Left lobe of liver (tissue), 2 donors: ENCODE measurements around the gene ATP8B1. TPM values are rescaled to one million over a fixed set of nuclear protein-coding genes. Genes with fewer than 3 reads are reported as not detected.
A peak's percentile ranks its signal among the peaks of the same experiment; 100 is the strongest.
"Not testable (repeated sequence)": the region's sequence is repeated elsewhere in the genome, so short reads cannot be mapped to it uniquely, and the experiment has no call there.

Experiments
- ATAC-seq: fragments of 200-7000 bp; cut with Tn5 transposase; one replicate; pipeline ENCODE4 v1.9.1; 2020; ENCODE audit warnings: mild to moderate bottlenecking, moderate library complexity
- DNase-seq: peaks from one replicate; pipeline ENCODE4 v3.0.0-alpha.2; 2020; ENCODE audit warnings: low spot score
- total RNA-seq: library from RNA; stranded (reverse); gene quantifications from one replicate; pipeline ENCODE4 v1.2.1, GENCODE V29; 2021
- donor health status: DM: no; HTN: no; CAD: no; lungs with moderate emphysema.
- donor health status: DM: no; HTN: yes; CAD: no.

The ATP8B1 gene
- 12.1 TPM for total RNA-seq

DNA sequence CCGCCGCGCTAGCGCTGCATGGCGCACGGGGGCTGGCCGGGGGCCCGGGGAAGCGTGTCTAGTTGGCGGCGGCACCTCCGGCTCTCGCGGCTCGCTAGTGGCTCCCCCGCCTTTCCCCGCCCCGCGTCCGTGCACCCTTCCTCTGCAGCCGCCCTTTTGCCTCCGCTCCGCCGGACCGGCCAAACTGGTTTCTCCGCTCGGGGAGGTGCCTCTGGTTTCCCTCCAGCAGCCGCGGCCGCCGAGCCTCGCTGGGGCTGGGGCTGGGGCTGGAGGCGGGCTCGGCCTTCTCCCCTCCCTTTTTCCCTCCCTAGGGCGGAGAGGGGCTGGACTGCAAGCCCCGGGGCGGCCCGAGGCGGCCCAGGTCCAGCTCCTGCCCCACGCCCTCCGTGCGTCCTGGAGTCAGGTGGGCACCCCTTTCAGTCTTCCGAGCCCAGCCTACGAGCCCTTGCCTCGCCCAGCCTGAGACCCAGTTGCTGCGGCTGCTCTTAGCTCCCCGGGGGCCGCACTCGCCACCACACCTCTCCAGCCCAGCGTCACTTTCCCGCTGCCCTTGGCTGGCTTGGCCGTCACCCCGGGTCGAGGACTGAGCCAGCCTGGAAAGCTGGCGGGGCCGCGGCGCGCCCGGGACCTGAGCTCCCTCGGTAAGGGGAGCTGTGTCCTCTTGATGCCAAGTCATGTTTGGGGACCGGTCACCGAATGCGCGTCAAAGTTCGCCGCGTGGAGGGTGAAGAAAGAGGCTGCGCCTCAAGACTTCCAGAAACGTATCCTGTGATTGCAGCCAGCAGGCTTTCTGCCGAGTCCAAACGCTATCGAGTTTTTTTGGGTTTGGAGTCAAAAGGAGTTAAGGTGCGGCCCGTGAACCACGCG, at the start of gene ATP8B1:
TSS of gene ATP8B1 (minus strand) at position 213 of the 867 bp plus-strand sequence. CDS start 71,508 bp downstream, outside the sequence.
- ATAC-seq, result peak; percentile 89
- DNase-seq, result peak; percentile 97

DNA sequence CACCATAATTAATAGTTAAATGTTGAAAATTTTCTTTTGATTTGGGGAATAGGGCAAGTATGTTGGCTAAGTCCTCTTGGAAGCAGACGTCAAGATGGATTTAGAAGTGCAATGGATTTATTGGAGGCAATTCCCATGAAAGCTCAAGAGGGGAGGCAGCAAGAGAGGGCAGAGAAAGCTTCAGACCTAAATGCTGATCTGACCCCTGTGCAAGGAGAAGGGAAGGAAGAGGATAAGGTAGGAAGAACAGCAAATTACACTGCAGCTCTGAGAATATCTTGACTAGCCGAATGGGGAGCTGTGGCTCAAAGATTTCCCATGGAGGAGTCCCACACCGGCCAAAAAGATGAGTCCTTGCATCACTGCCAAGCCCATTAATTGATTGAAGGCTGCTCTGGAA, 46.9 kb upstream of the ATP8B1 start:
- ATAC-seq (no peak), DNase-seq (no peak)

- ATAC-seq, DNase-seq: not testable (repeated sequence)
Observed at GRCh38 chr18:57848374-57848773, 45.3 kb upstream of the ATP8B1 start.

DNA sequence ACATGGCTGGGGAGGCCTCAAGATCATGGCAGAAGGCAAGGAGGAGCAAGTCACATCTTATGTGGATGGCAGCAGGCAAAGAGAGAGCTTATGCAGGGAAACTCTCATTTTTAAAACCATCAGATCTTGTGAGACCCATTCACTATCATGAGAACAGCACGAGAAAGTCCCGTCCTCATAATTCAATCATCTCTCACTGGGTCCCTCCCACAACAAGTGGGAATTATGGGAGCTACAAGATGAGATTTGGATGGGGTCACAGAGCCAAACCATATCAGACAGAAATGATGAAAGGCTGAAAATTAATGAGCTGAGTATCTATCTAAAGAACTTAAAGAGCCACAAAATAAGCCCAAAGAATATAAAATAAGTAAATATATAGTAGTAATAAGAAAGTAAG, 44.3 kb upstream of the ATP8B1 start:
- ATAC-seq, DNase-seq: not testable (repeated sequence)

GRCh38 chr18:57846258-57846657, 43.1 kb upstream of the ATP8B1 start:
- no peak for DNase-seq
- ATAC-seq, result no peak

GRCh38 chr18:57845605-57846074, 42.5 kb upstream of the ATP8B1 start:
- ATAC-seq (no peak), DNase-seq (no peak)

DNA sequence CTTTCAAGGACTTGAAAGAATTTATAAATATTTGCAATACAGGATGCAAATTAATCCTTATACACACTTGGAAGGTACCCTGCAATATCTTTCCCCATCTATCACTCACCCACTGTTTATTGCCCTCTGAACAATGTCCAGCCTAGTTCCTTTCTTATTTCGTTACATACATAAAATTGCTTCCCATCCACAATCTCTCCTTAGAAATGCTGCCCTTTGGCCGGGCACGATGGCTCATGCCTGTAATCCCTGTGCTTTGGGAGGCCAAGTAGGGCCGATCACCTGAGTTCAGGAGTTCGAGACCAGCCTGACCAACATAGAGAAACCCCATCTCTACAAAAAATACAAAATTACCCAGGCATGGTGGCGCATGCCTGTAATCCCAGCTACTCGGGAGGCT, 41.2 kb upstream of the ATP8B1 start:
- no peak for ATAC-seq
- DNase-seq, result no peak

GRCh38 chr18:57843386-57843785, 40.3 kb upstream of the ATP8B1 start:
- DNase-seq (no peak), ATAC-seq (no peak)

DNA sequence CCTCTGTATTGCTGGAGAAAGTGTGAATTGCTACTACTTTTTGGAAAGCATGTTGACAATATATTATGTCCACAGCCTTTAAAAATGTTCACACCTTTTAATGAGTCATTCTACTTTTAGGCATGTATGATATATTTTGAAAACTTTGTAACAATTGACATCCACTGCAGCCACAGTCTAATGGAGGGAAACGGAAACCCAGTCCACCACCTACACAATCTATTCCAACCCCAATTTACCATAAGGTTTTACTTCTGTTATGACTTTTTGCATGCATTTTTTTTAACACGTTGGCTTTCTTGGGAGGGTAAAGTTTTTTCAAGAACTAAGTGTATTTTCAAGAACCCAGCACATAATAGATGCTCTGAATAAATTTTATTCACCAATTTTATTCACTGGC, 38.5 kb upstream of the ATP8B1 start:
- DNase-seq (no peak), ATAC-seq (no peak)

DNA sequence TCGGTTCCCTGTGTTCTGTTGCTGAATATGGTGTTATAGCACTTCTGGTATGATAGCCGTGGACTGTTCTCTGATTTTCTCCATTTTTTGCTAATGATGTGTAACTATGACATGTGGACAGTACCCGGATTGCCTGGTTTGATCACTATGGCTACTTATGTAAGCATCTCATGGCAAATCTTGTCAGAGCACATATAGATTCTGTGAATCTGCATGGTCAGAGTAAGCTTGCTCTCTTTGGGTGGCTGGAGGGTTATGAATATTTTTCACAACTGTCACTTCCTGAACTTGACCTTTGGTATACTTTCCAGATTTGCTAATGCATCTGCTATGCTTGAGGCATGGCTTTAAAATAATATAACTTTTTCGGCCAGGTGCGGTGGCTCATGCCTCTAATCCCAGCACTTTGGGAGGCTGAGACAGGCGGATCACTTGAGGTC, 36.8 kb upstream of the ATP8B1 start:
- DNase-seq, result no peak
- no peak for ATAC-seq

DNA sequence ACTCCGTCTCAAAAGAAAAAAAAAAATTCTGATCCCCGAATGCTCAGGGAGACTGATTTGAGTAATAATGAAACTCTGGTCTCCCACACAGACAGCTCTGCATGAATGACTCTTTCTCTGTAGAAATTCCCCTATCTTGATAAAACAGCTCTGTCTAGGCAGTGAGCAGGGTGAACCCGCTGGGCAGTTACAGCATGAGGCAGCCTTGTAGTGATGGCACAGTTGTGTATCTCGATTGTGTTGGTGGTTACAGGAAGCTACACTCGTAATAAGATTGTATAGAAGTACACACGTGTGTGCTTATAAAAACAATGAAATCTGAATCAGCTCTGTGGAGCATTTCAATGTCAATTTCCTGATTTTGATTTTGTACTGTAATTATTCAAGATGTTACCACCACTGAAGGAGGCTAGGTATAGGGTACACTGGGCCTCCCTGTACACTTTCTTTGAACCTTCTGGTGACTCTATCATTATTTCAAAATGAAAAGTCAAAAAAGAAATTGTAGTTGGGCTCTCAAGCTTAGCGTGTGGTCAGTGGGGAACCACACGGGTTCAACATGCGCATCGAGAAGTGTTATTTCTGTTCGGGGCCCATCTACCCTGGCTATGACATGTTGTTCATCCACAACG, 34.9 kb upstream of the ATP8B1 start:
- no peak for ATAC-seq
- DNase-seq, result no peak

DNA sequence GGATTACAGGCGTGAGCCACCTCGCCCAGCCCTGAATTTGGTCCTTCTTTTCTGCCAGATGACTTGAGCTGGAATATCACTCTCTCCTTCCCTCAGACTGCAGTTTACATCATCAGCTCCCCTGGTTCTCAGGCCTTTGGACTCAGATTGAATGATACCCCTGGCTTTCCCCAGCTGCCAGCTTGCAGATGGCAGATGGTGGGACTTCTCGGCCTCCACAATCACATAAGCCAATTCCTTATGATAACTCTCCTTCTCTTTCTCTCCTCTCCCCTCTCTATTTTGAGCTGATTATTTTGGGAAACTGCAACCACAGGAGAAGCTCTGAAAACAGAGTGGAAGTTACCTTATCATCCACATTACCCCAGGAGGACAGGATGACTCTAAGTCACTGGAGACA, 33.4 kb upstream of the ATP8B1 start:
- no peak for DNase-seq
- no peak for ATAC-seq

DNA sequence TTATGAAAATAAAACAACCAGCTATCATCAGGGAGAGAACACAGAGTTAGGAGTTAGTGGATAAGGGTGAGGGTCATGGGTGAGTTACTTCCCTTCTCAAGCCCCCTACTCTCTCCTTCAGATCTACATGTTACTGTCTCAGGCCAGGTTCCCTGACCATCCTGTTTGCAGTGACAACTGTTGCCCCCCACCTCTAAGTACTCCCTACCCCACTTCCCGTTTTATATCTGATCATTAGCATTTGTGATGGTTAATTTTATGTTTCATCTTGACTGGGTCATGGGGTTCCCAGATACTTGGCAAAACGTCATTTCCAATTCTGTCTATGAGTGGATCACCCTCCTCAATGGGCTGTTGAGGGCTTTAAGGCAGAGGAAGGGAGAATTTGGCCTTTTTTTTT, 32.8 kb upstream of the ATP8B1 start:
- DNase-seq (no peak), ATAC-seq (no peak)

- DNase-seq (no peak), ATAC-seq (no peak)
Observed at GRCh38 chr18:57834616-57835015, 31.5 kb upstream of the ATP8B1 start.

- ATAC-seq (peak; percentile 68), DNase-seq (no peak)
Observed at GRCh38 chr18:57833441-57834101, 30.5 kb upstream of the ATP8B1 start.

DNA sequence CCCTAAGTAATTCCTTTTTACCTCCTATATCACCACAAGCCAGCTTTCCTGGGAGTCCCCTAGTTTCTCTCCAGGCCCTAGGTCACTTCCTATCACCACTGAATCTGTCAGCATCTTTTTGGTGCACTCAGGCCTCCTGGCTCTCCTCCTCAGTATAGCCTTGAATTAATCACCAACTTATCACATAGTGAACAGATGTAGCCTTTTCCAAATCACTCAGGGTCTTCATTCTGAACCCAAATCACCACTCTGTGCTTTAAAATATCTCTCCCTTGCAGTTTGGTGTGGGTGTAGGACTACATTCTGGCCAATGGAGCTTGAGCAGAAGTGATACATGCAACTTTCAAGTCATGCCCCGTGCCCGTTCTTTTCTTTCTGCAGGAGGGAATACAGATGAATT, 29.6 kb upstream of the ATP8B1 start:
- DNase-seq, result no peak
- no peak for ATAC-seq

DNA sequence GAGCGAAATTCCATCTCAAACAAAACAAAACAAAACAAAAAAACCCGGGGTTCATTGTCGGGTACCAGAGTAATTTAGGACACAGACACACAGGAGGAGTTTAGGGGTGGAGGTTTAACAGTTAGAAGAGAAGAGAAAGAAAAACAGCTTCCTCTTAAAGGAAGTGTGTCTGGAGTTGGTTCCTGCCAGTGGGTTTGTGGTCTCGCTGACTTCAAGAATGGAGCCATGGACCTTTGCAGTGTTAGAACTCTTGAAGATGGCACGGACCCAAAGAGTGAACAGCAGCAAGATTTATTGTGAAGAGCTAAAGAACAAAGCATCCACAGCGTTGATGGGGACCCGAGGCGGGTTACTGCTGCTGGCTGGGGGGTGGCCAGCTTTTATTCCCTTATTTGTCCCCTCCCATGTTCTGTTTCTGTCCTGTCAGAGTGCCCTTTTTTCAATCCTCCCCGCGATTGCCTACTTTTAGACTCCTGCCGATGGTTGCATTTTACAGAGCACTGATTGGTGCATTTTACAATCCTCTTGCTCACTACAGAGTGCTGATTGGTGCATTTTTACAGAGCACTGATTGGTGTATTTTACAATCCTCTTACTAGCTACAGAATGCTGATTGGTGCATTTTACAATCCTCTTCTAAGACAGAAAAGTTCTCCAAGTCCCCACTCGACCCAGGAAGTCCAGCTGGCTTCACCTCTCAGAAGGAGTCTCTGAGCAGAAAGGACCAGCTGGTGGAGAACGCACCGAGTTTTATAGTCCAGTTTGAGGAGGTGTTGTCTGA, 28.7 kb upstream of the ATP8B1 start:
- no peak for DNase-seq
- no peak for ATAC-seq

- DNase-seq, result no peak
- ATAC-seq, result no peak
Observed at GRCh38 chr18:57827646-57828045, 24.5 kb upstream of the ATP8B1 start.

DNA sequence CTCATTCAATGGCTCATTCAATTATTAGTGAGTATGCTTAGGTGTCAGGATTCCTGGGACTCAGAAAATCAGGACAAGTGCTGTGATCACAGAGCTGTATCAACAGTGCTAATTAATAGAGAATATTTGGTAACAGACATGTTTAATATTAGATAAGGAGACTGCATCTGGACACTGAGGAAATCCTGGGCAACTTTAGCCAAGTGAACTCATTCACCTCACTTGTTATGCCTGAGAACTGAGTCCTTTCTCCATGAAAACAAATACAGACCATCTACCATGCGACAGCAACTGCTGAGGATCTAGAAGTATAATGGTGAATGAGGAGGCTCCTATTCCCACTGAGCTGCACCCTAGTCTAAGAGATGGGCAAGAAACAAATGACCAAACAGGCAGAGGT, 23.1 kb upstream of the ATP8B1 start:
- DNase-seq (no peak), ATAC-seq (no peak)

DNA sequence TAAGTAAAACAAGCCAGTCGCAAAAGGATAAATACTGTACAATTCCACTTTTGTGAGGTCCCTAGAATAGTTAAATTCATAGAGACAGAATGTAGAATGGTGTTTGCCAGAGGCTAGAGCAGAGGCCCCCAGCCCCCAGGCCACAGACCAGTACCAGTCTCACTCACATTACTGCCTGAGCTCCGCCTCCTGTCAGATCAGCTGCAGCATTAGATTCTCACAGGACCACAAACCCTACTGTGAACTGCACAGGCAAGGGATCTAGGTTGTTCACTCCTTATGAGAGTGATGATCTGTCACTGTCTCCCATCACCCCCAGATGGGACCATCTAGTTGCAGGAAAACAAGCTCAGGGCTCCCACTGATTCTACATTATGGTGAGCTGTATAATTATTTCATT, 17.5 kb upstream of the ATP8B1 start:
- DNase-seq, ATAC-seq: not testable (repeated sequence)
